22Rv1 (cell line): ENCODE measurements around the gene UCKL1.

Experiments used
- ZFX ChIP-seq: fragments of 450-650 bp; IDR thresholded peaks from 2 replicates; pipeline ENCODE4 v1.6.1; 2017; ENCODE audit warnings: antibody characterized with exemption, borderline replicate concordance
- TF ChIP-seq, protein P1 (sequence below): fragments of 450-650 bp; IDR thresholded peaks from 2 replicates; pipeline ENCODE4 v1.5.1; 2017; ENCODE audit warnings: mild to moderate bottlenecking

DNA sequence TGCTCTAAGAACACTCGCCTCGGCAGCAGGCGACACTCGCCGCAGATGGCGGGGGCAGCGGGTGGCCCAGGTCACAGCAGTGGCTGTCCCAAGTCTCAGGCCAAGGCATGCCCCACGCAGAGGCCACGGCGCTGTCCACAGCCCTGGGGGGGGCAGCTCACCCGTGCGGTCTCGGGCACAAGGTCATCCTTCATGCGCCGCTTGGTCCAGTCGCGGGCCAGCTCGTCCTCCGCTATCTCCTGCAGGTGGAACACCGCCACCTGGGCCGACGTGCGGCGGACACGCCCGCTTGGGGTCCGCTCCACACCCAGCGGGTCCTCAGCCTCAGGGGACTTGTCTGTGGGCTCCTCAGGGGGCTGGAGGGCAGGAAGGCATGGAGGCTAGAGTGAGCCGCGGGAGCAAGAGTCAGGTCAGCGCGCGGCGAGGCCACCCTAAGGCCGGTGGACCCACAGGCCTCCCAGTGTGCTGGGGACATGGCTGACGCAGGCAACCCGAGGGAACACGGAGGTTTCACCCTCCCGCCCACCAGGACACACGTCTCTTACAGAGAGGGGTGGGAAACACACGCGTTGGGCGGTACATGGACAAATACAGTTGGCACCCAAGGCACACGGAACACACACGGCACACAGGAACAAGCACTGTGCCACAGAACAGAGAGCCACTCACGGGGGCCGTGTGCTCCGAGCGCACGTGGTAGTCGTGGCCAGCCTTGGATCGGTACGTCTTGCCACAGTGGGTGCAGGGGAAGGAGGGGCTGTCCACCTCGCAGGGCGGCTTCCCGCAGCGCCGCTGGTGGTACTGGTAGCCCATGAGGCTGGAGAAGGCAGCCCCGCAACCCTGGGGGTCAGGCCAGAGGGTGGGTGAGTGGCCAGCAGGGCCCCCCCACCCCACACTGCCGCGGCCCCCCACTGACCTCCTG, 6.5 kb upstream of the UCKL1 start:
- TF ChIP-seq, protein P1, sequence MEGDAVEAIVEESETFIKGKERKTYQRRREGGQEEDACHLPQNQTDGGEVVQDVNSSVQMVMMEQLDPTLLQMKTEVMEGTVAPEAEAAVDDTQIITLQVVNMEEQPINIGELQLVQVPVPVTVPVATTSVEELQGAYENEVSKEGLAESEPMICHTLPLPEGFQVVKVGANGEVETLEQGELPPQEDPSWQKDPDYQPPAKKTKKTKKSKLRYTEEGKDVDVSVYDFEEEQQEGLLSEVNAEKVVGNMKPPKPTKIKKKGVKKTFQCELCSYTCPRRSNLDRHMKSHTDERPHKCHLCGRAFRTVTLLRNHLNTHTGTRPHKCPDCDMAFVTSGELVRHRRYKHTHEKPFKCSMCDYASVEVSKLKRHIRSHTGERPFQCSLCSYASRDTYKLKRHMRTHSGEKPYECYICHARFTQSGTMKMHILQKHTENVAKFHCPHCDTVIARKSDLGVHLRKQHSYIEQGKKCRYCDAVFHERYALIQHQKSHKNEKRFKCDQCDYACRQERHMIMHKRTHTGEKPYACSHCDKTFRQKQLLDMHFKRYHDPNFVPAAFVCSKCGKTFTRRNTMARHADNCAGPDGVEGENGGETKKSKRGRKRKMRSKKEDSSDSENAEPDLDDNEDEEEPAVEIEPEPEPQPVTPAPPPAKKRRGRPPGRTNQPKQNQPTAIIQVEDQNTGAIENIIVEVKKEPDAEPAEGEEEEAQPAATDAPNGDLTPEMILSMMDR, result no peak
- TF ChIP-seq ZFX, result no peak
